Gastroesophageal sphincter (tissue), 3 donors: Measurements from ENCODE around the gene RBM19.

Source experiments
- EP300 ChIP-seq: sonication (generic); formaldehyde crosslinking; IDR thresholded peaks from one replicate; pipeline ENCODE4 v1.6.1; 2017; ENCODE audit warnings: antibody characterized with exemption, mild to moderate bottlenecking
- TF ChIP-seq, protein P1 (sequence below), 4 experiments: fragments of 200-600 bp in 2 of 4; fragments of 450-650 bp in 2 of 4; sonication (generic) in 1 of 4; IDR thresholded peaks; one replicate each; pipeline ENCODE4 v1.5.1; 2017 to 2019; ENCODE audit warnings: antibody characterized with exemption in 4 of 4, mild to moderate bottlenecking in 2 of 4, moderate library complexity in 2 of 4

DNA sequence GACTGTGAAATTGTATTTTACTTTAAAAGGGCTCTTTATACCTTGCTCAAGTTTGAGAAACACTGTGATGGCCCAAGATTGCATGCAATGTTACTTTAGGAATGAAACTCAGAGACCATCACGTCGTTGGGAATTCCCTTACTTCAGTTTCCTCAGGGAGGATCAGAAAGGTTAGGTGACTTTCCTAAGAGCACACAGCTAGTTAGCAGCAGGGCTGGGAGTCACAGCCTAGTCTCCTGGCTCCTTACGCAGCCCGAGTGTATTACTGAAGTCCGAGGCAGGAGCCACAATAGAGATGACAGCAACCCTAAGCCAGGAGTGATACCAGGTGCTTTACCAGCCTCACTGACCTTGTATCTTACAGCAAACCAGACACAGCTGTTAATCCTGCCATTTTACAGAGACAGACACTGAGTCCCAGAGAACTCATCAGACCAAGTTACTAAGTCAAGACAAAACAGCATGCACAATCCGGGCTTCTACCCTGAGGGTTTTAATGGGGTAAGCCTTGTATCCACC, 67.0 kb downstream of the RBM19 start:
- TF ChIP-seq, protein P1, sequence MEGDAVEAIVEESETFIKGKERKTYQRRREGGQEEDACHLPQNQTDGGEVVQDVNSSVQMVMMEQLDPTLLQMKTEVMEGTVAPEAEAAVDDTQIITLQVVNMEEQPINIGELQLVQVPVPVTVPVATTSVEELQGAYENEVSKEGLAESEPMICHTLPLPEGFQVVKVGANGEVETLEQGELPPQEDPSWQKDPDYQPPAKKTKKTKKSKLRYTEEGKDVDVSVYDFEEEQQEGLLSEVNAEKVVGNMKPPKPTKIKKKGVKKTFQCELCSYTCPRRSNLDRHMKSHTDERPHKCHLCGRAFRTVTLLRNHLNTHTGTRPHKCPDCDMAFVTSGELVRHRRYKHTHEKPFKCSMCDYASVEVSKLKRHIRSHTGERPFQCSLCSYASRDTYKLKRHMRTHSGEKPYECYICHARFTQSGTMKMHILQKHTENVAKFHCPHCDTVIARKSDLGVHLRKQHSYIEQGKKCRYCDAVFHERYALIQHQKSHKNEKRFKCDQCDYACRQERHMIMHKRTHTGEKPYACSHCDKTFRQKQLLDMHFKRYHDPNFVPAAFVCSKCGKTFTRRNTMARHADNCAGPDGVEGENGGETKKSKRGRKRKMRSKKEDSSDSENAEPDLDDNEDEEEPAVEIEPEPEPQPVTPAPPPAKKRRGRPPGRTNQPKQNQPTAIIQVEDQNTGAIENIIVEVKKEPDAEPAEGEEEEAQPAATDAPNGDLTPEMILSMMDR (IDR thresholded peaks at IDR 0.05), result no peak
- TF ChIP-seq EP300, result no peak
